Stimulated activated naive CD8-positive, alpha-beta T cell treated with anti-CD3 and anti-CD28 coated beads, Interleukin-15, amount 100 ng/mL, for 72 hours (primary cell): ENCODE data around the gene EIF5A.
A peak's percentile ranks its signal among the peaks of the same experiment; 100 is the strongest.
"Not testable (repeated sequence)": the region's sequence is repeated elsewhere in the genome, so short reads cannot be mapped to it uniquely, and the experiment has no call there.

Source experiments
- ATAC-seq: fragments of 150-1000 bp; cut with Tn5 transposase; 2 replicates; pipeline ENCODE4 v1.10.0; 2021; ENCODE audit warnings: mild to moderate bottlenecking, moderate library complexity
- DNase-seq, 2 donors: peaks; one replicate each; pipeline ENCODE4 v3.0.0; 2021 to 2022
- H3K27ac Mint-ChIP-seq, 2 donors: one replicate each; pipeline ENCODE4 v1.8.0; 2022; ENCODE audit warnings: mild to moderate bottlenecking in 2 of 2, mixed read lengths in 2 of 2, moderate library complexity in 2 of 2
- H3K27me3 Mint-ChIP-seq: one replicate; pipeline ENCODE4 v1.8.0; 2022; ENCODE audit warnings: mixed read lengths
- H3K4me1 Mint-ChIP-seq: one replicate; pipeline ENCODE4 v1.8.0; 2022; ENCODE audit warnings: mild to moderate bottlenecking, mixed read lengths
- H3K4me3 Mint-ChIP-seq, 2 donors: one replicate each; pipeline ENCODE4 v1.8.0; 2022; ENCODE audit warnings: mild to moderate bottlenecking in 2 of 2, mixed read lengths in 2 of 2, moderate library complexity in 1 of 2
- H3K9me3 Mint-ChIP-seq, 2 donors: one replicate each; pipeline ENCODE4 v1.8.0; 2022; ENCODE audit warnings: mixed read lengths in 2 of 2

The EIF5A gene

DNA sequence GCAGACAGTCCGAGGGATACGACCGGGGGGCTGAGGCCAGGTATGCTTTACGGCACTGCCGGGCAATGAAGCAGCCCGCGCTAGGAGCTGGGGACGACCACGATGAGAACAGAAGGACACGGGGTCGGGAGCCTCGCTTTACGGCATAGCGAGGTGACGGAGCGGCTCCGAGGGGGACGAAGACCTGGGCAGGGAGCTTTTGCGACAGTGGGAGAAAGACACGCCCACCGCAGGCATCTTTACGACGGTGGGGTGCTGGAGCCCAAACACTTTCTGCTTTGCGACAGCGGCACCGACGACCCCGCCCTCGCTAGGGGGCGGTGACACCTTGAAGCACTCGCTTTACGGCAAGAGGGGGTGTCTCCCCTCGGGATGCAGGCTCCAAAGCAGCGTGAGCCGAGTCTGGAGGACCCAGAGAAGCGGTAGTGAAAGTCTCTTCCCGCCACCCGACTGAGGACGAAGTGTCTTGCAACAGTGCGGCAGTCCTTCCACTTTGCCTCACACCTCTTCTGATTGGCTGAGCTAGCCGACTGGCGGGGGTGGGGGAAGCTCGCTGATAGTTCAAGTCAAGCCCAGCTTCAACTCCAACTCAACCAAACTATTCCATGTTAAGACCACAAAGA lies 22.1 kb downstream of the EIF5A start:
- Mint-ChIP-seq H3K27me3 (no peaks in the 10 kb centered on the region), H3K4me1 (peaks cover 80% of the 10 kb centered on the region), H3K9me3 (no peaks in the 10 kb centered on the region)

GRCh38 chr17:7329997-7330637 lies 22.7 kb downstream of the EIF5A start:
- H3K4me1 Mint-ChIP-seq, result peaks cover 80% of the 10 kb centered on the region
- H3K4me3 Mint-ChIP-seq, result peak overlapping the region; percentile 83 to 93
- DNase-seq, result peak; percentile 85 to 86
- ATAC-seq, result peak; percentile 78
- H3K9me3 Mint-ChIP-seq, result no peaks in the 10 kb centered on the region
- H3K27me3 Mint-ChIP-seq, result no peaks in the 10 kb centered on the region
- peak overlapping the region; percentile 97 to 99 for H3K27ac Mint-ChIP-seq

More for the DNA sequence above, 22.1 kb downstream of the EIF5A start:
- Mint-ChIP-seq H3K27ac (peak overlapping the region; percentile 97 to 99), H3K4me3 (peak overlapping the region; percentile 83 to 93)
- ATAC-seq (peak; percentile 81), DNase-seq (peak; percentile 97 to 98)

GRCh38 chr17:7330638-7331015 lies 23.2 kb downstream of the EIF5A start:
- Mint-ChIP-seq H3K4me3 (peak overlapping the region; percentile 83 to 93), H3K9me3 (no peaks in the 10 kb centered on the region), H3K27me3 (no peaks in the 10 kb centered on the region), H3K4me1 (peaks cover 80% of the 10 kb centered on the region), H3K27ac (peak overlapping the region in 1 of 2 donors; percentile 75)
- ATAC-seq, result no peak
- no peak for DNase-seq

DNA sequence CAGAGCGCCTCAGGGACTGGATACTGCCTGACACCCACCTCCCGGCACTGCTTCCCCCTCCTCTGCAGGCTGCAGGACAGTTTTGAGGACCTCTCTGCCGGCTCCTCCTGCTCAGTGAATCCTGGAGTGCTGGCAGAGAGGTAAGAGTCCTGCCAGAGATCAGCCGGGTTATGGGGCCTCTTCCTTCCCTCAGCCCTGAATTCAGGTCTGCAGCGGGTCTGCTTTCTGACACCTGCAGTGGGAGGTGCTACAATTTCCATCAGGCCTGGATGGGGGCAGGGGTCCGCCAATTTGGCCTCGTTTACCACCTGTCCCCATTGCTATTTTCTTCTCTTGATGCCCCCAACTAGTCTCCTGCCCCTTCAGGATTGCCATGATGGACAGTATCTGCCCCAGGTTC lies 24.7 kb downstream of the EIF5A start:
- H3K4me1 Mint-ChIP-seq, result peaks cover 82% of the 10 kb centered on the region
- H3K4me3 Mint-ChIP-seq, result peak overlapping the region; percentile 56 to 62
- ATAC-seq (no peak), DNase-seq (no peak)
- H3K27ac Mint-ChIP-seq, result no peak overlapping the region
- H3K9me3 Mint-ChIP-seq, result no peaks in the 10 kb centered on the region
- no peaks in the 10 kb centered on the region for H3K27me3 Mint-ChIP-seq

DNA sequence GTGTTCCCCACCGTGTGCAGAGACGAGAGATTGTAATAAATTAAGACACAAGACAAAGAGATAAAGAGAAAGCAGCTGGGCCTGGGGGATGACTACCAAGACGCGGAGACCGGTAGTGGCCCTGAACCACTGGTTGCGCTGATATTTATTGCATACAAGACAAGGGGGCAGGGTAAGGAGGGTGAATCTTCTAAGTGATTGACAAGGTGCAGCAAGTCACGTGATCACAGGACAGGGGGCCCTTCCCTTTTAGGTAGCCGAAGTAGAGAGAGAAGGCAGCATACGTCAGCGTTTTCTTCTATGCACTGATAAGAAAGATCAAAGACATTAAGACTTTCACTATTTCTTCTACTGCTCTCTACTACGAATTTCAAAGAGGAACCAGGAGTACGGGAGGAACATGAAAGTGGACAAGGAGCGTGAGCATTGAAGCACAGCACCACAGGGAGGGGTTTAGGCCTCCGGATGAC lies 25.2 kb downstream of the EIF5A start:
- peak overlapping the region; percentile 7 to 17 for H3K27ac Mint-ChIP-seq
- not testable (repeated sequence) for H3K27me3 Mint-ChIP-seq

DNA sequence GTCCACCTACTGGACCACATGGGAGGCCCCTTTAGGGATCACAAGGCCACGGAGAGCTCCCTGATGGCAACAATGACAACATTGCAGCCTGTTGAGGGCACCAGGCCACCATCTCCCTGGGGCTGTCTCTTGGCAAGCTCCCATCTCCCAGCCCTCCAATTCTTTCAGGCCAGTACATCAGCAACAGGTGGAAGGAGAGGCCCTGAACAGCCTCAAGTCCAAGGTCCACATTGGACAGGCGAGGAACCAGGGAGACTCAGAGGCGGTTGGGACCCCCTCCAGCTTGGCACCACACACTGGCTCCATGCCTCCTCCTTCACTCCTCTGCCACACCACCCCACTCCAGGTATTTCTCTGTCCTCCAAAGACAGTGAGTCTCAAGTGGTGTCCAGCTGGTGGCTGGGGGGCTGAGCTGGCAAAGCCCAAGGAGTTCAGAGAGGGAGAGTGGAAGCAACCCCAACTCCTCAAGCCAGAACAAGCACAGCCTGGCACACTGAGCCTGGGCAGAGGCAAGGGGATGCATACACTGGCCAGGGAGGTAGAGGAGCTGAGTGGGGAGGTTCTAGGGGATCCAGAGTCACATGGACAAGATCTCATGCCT lies 27.6 kb downstream of the EIF5A start:
- peak overlapping the region; percentile 44 to 81 for H3K27ac Mint-ChIP-seq
- ATAC-seq (no peak), DNase-seq (no peak)
- no peaks in the 10 kb centered on the region for H3K9me3 Mint-ChIP-seq
- H3K4me1 Mint-ChIP-seq, result peaks cover 88% of the 10 kb centered on the region
- no peaks in the 10 kb centered on the region for H3K27me3 Mint-ChIP-seq
- H3K4me3 Mint-ChIP-seq, result peak overlapping the region; percentile 83 to 88

More for the DNA sequence above, 25.2 kb downstream of the EIF5A start:
- not testable (repeated sequence) for ATAC-seq, H3K9me3 Mint-ChIP-seq
- Mint-ChIP-seq H3K4me1 (peaks cover 82% of the 10 kb centered on the region), H3K4me3 (peak overlapping the region; percentile 56 to 62)
- DNase-seq, result peak in 1 of 2 donors; percentile 72

GRCh38 chr17:7335765-7336164 lies 28.3 kb downstream of the EIF5A start:
- DNase-seq, H3K27me3 Mint-ChIP-seq, ATAC-seq, H3K9me3 Mint-ChIP-seq: not testable (repeated sequence)
- Mint-ChIP-seq H3K4me1 (peaks cover 85% of the 10 kb centered on the region), H3K4me3 (peak overlapping the region; percentile 83 to 88), H3K27ac (peak overlapping the region; percentile 44 to 81)

GRCh38 chr17:7336240-7337175 lies 29.1 kb downstream of the EIF5A start, which contains the start of gene ACAP1:
ACAP1 (plus strand) TSS chr17:7336529; CDS start chr17:7336735, 206 bp downstream.
- H3K9me3 Mint-ChIP-seq, result no peaks in the 10 kb centered on the region
- H3K27ac Mint-ChIP-seq, result peak within 1 kb of the TSS; percentile 81 to 99
- H3K27me3 Mint-ChIP-seq, result no peaks in the 10 kb centered on the region
- H3K4me1 Mint-ChIP-seq, result peaks cover 83% of the 10 kb centered on the region
- peak within 1 kb of the TSS; percentile 83 to 88 for H3K4me3 Mint-ChIP-seq
- peak; percentile 93 for ATAC-seq
- DNase-seq, result peak; percentile 58 to 78

- DNase-seq, H3K27me3 Mint-ChIP-seq, ATAC-seq, H3K9me3 Mint-ChIP-seq: not testable (repeated sequence)
- Mint-ChIP-seq H3K27ac (peak overlapping the region; percentile 34 to 99), H3K4me3 (peak overlapping the region; percentile 83 to 88), H3K4me1 (peaks cover 82% of the 10 kb centered on the region)
These were observed 30.2 kb downstream of the EIF5A start for GRCh38 chr17:7337600-7337999.

- DNase-seq, result no peak
- no peak for ATAC-seq
- H3K27ac Mint-ChIP-seq, result peak overlapping the region in 1 of 2 donors; percentile 17
- H3K9me3 Mint-ChIP-seq, result no peaks in the 10 kb centered on the region
- no peaks in the 10 kb centered on the region for H3K27me3 Mint-ChIP-seq
- no peak overlapping the region for H3K4me3 Mint-ChIP-seq
- peaks cover 78% of the 10 kb centered on the region for H3K4me1 Mint-ChIP-seq
These were observed 32.8 kb downstream of the EIF5A start for GRCh38 chr17:7340179-7340578.

DNA sequence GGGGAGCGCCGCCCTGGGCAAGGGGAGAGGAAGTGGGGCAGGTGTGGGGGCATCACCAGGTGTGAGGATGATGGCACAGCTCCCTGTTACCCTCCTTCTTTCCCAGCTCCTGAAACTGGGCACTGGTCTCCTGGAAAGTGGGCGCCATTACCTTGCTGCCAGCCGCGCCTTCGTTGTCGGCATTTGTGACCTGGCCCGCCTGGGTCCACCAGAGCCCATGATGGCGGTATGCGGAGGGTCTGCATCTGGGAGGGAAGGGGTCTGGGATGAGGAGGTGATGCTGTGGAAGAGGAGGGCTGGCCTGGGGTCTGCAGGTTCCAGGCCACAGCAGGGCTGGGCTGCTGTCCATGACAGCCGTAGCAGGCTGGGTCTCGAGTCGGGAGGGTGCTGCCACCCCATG lies 34.4 kb downstream of the EIF5A start:
- DNase-seq, result no peak
- Mint-ChIP-seq H3K4me1 (peaks cover 68% of the 10 kb centered on the region), H3K27me3 (no peaks in the 10 kb centered on the region), H3K4me3 (no peak overlapping the region), H3K9me3 (no peaks in the 10 kb centered on the region), H3K27ac (no peak overlapping the region)
- no peak for ATAC-seq

GRCh38 chr17:7343250-7343649 lies 35.8 kb downstream of the EIF5A start:
- H3K4me1 Mint-ChIP-seq, result peaks cover 68% of the 10 kb centered on the region
- no peaks in the 10 kb centered on the region for H3K27me3 Mint-ChIP-seq
- H3K27ac Mint-ChIP-seq, result peak overlapping the region in 1 of 2 donors; percentile 74
- DNase-seq (no peak), ATAC-seq (no peak)
- no peak overlapping the region for H3K4me3 Mint-ChIP-seq
- no peaks in the 10 kb centered on the region for H3K9me3 Mint-ChIP-seq

GRCh38 chr17:7346761-7347614 lies 39.6 kb downstream of the EIF5A start:
- H3K4me3 Mint-ChIP-seq, result no peak overlapping the region
- no peak for DNase-seq
- ATAC-seq, result no peak
- no peaks in the 10 kb centered on the region for H3K9me3 Mint-ChIP-seq
- H3K27ac Mint-ChIP-seq, result no peak overlapping the region
- H3K4me1 Mint-ChIP-seq, result peaks cover 74% of the 10 kb centered on the region
- H3K27me3 Mint-ChIP-seq, result no peaks in the 10 kb centered on the region
